ENCODE results near the gene EFCAB6.

DNA sequence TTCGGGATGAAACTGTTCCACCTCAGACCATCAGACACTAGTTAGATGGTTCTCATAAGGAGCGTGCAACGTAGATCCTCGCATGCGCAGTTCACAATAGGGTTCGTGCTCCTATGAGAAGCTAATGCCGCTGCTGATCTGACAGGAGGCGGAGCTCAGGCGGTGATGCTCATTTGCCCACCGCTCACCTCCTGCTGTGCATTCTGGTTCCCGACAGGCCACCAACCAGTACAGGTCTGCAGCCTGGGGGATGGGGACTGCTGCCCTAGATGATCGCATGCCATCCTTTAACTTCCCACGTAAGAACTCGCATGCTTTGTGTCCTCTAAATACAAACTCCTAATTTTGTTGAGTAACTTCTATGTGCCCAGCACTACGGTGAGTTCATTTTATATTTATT lies 62.6 kb downstream of the EFCAB6 start:
- TF ChIP-seq, protein P1, sequence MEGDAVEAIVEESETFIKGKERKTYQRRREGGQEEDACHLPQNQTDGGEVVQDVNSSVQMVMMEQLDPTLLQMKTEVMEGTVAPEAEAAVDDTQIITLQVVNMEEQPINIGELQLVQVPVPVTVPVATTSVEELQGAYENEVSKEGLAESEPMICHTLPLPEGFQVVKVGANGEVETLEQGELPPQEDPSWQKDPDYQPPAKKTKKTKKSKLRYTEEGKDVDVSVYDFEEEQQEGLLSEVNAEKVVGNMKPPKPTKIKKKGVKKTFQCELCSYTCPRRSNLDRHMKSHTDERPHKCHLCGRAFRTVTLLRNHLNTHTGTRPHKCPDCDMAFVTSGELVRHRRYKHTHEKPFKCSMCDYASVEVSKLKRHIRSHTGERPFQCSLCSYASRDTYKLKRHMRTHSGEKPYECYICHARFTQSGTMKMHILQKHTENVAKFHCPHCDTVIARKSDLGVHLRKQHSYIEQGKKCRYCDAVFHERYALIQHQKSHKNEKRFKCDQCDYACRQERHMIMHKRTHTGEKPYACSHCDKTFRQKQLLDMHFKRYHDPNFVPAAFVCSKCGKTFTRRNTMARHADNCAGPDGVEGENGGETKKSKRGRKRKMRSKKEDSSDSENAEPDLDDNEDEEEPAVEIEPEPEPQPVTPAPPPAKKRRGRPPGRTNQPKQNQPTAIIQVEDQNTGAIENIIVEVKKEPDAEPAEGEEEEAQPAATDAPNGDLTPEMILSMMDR (IDR thresholded peaks at IDR 0.05): no peak
- TF ChIP-seq EP300 (IDR thresholded peaks at IDR 0.05): no peak
- TF ChIP-seq POLR2AphosphoS5 (IDR thresholded peaks at IDR 0.05): no peak
